NCI-H748 (cell line): Measurements from ENCODE around the gene MSMB.
"Not testable (repeated sequence)": the region's sequence is repeated elsewhere in the genome, so short reads cannot be mapped to it uniquely, and the experiment has no call there.

Experiments
- DNase-seq: peaks from one replicate; lab custom pipeline; 2025; ENCODE audit not compliant: unreplicated experiment; lab: John Stamatoyannopoulos, UW

The MSMB gene

GRCh38 chr10:46014683-46015405 lies 31.2 kb downstream of the MSMB start:
- DNase-seq = no peak

GRCh38 chr10:46014206-46014605 lies 31.9 kb downstream of the MSMB start:
- DNase-seq = no peak

GRCh38 chr10:46012746-46013145 lies 33.3 kb downstream of the MSMB start:
- DNase-seq = no peak

GRCh38 chr10:46006219-46006618 lies 39.9 kb downstream of the MSMB start:
- no peak for DNase-seq

GRCh38 chr10:46005383-46005782 lies 40.7 kb downstream of the MSMB start:
- no peak for DNase-seq

- DNase-seq = no peak
These were observed 41.1 kb downstream of the MSMB start for GRCh38 chr10:46004963-46005362.

GRCh38 chr10:46002916-46003693 lies 43.0 kb downstream of the MSMB start:
- DNase-seq = no peak

GRCh38 chr10:46002189-46002687 lies 43.8 kb downstream of the MSMB start:
- not testable (repeated sequence) for DNase-seq

- DNase-seq = no peak
These were observed 44.8 kb downstream of the MSMB start for GRCh38 chr10:46001187-46001756.

GRCh38 chr10:46000538-46000937 lies 45.5 kb downstream of the MSMB start:
- no peak for DNase-seq

GRCh38 chr10:45999955-46000354 lies 46.1 kb downstream of the MSMB start:
- DNase-seq = not testable (repeated sequence)

- no peak for DNase-seq
These were observed 47.9 kb downstream of the MSMB start for GRCh38 chr10:45997994-45998763.

GRCh38 chr10:45997557-45997956 lies 48.5 kb downstream of the MSMB start:
- no peak for DNase-seq

- DNase-seq = not testable (repeated sequence)
These were observed 60.5 kb downstream of the MSMB start for GRCh38 chr10:45985590-45985989.

GRCh38 chr10:45984473-45984872 lies 61.6 kb downstream of the MSMB start:
- not testable (repeated sequence) for DNase-seq

- DNase-seq = peak; percentile 10
These were observed 62.4 kb downstream of the MSMB start for GRCh38 chr10:45983538-45984186.
